GM10266 (cell line): ENCODE measurements around the gene DCTN2.

Experiments
- DNase-seq: peaks from one replicate; pipeline ENCODE4 v3.0.0; 2012; ENCODE audit errors: extremely low spot score
- CTCF ChIP-seq: IDR thresholded peaks from 2 replicates; pipeline ENCODE4 v1.5.1; 2012; ENCODE audit warnings: mild to moderate bottlenecking, low read depth; ENCODE audit not compliant: control insufficient read depth, insufficient read depth; ENCODE audit errors: missing control alignments

Gene DCTN2

GRCh38 chr12:57487055-57487596 is 59.9 kb downstream of the DCTN2 start:
- DNase-seq: no peak
- TF ChIP-seq CTCF: no peak

- no peak for DNase-seq
- no peak for TF ChIP-seq CTCF
These were observed 61.3 kb downstream of the DCTN2 start for GRCh38 chr12:57485695-57486094.

GRCh38 chr12:57483466-57483865 is 63.5 kb downstream of the DCTN2 start:
- DNase-seq: no peak
- no peak for TF ChIP-seq CTCF

GRCh38 chr12:57481671-57482070 is 65.3 kb downstream of the DCTN2 start:
- TF ChIP-seq CTCF: no peak
- DNase-seq: no peak
